Adrenal gland (tissue), 12 donors: ENCODE data around the gene RTL10. TPM values are rescaled to one million over a fixed set of nuclear protein-coding genes. Genes with fewer than 3 reads are reported as not detected.

Experiments used
- DNase-seq, 7 donors: peaks; one replicate each; pipeline ENCODE4 v3.0.0-alpha.2; 2019 to 2020
- H3K27ac ChIP-seq, 5 donors: fragments of 200-600 bp; sonication (generic) in 4 of 5; 1 replicate in 3 of 5; 2 replicates in 2 of 5; pipeline versions ENCODE4 v1.5.1 to v1.8.0; 2016 to 2020; ENCODE audit warnings: mild to moderate bottlenecking in 1 of 5
- H3K27me3 ChIP-seq: fragments of 200-600 bp; 2 replicates; pipeline ENCODE4 v1.8.0; 2021
- H3K36me3 ChIP-seq, 2 donors: fragments of 200-600 bp; replicated peaks in 1 of 2; 1 replicate in 1 of 2; 2 replicates in 1 of 2; pipeline versions ENCODE4 v1.5.1 to v1.8.0; 2018 to 2022
- H3K4me1 ChIP-seq, 2 donors: fragments of 200-600 bp; replicated peaks in 1 of 2; 1 replicate in 1 of 2; 2 replicates in 1 of 2; pipeline versions ENCODE4 v1.5.1 to v1.8.0; 2018 to 2021
- H3K4me3 ChIP-seq, 4 donors: fragments of 200-600 bp; sonication (generic) in 3 of 4; one replicate each; pipeline ENCODE4 v1.5.1; 2016 to 2018
- H3K9me3 ChIP-seq, 3 donors: fragments of 200-600 bp; sonication (generic) in 1 of 3; replicated peaks in 1 of 3; 1 replicate in 2 of 3; 2 replicates in 1 of 3; pipeline versions ENCODE4 v1.5.1 to v1.8.0; 2016 to 2021
- CTCF ChIP-seq, 6 experiments: fragments of 450-650 bp in 4 of 6; fragments of 200-600 bp in 2 of 6; sonication (generic) in 1 of 6; IDR thresholded peaks; 1 replicate in 5 of 6; 2 replicates in 1 of 6; pipeline versions ENCODE4 v1.5.1 to v1.8.0; 2016 to 2021; ENCODE audit warnings: antibody characterized with exemption in 6 of 6, mild to moderate bottlenecking in 2 of 6, moderate library complexity in 1 of 6
- POLR2A ChIP-seq, 2 donors: fragments of 450-650 bp; IDR thresholded peaks; one replicate each; pipeline ENCODE4 v1.6.1; 2017; ENCODE audit warnings: antibody characterized with exemption in 2 of 2, mild to moderate bottlenecking in 2 of 2, moderate library complexity in 1 of 2
- WGBS, 4 donors: extraction: QIAGEN DNeasy Blood & Tissue Kit in 2 of 4; methylation state at CpG; one replicate each; pipeline versions ENCODE4 v1.1.5 to v1.1.7; 2013 to 2017; 5-methylcytosine and 5-hydroxymethylcytosine counted together
- intact Hi-C, 2 donors: fragments of 100-400 bp; cut with DNase I; formaldehyde crosslinking; loops; one replicate each; pipeline versions ENCODE4 v1.14.1 to v1.15.0; 2022 to 2023
- polyA plus RNA-seq, 3 donors: library from polyadenylated mRNA; stranded (reverse); fragments of 200-250 nt in 2 of 3; fragments of 350-450 nt in 1 of 3; fragmentation: Illumina TruSeq in 1 of 3; extraction: RNeasy Lipid Tissue Mini Kit (QIAGEN cat#74804) in 1 of 3; gene quantifications; one replicate each; pipeline ENCODE4 v1.2.3, GENCODE V29; 2013 to 2014
- total RNA-seq, 9 donors: library from RNA; depleted of rRNA in 4 of 9; stranded (reverse); fragments of >200 nt in 4 of 9; fragments of 120-200 nt in 1 of 9; fragmentation: NEBNext Ultra II Directional in 1 of 9; extraction: Animal tissue kit (Norgen Biotek cat#: 25700) in 1 of 9; gene quantifications; one replicate each; pipeline versions ENCODE4 v1.1.0 to v1.2.4, GENCODE V29; 2013 to 2023
- donor health status: healthy with polysubstance abuse.
- donor health status: Bipolar disorder and iron deficiency.
- donor health status: DM: yes; HTN: yes; CAD: no.
- donor health status: DM: no; HTN: no; CAD: no.
- donor health status: DM: no; HTN: no; CAD: no.
- donor health status: DM: yes; HTN: yes; CAD: no.

Gene RTL10
- total and polyA plus RNA-seq, 12 donors: 5.5 to 17.5 (median 11.7) TPM

DNA sequence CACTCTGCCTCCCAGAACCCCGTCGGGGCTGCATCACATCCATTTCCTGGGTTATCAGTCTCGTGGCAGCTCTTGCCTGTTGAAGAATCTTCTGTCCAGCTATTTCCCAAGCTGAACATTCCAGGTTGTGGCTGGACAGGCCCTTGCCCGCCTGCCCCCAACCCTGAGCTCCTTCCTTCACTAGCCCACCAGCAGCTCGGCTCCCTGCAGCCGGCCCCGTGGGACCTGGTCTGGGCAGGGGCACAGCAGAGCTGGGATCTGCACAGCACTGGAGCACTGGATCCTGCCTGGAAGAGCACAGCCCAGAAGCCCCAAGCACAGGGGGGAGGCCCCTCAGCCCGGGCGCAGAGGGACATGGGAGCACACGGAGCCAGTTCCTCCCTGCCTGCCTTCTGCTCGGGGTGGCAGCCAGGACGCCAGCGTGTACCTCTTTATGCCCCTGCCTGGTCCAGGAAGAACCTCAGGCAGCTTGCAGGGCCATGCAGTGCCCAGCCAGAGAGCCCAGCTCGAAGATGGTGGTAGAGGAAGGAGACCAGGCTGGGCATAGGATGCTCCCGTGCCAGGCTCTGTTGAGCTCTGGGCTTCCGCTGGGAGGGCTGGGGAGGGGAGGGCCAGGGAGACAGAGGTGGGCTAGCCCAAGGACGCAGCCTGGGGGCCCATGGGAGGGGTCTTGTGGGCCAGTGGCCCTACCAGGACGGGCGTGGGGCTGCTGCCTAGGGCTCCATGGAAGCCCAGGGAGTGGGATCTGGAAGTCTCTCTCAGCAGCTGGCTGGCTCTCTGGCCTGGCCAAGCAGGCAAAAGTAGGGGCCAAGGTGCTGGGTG, 16.6 kb upstream of the RTL10 start:
- peak in 6 of 7 donors; percentile 5 to 24 (median 13) for DNase-seq
- intact Hi-C loops: no loop called here
- H3K4me3 ChIP-seq: no peak overlapping the region
- WGBS, 4 donors: 75 to 84% (median 80%) methylated on average over 7 to 19 of the region's 19 CpGs
- no peaks in the 10 kb centered on the region for H3K27me3 ChIP-seq
- no peaks in the 10 kb centered on the region for H3K9me3 ChIP-seq
- no peaks in the 10 kb centered on the region for H3K36me3 ChIP-seq
- no peak for TF ChIP-seq POLR2A (IDR thresholded peaks at IDR 0.05)
- TF ChIP-seq CTCF (IDR thresholded peaks at IDR 0.05): no peak
- H3K4me1 ChIP-seq: no peaks in the 10 kb centered on the region
- H3K27ac ChIP-seq: no peak overlapping the region

DNA sequence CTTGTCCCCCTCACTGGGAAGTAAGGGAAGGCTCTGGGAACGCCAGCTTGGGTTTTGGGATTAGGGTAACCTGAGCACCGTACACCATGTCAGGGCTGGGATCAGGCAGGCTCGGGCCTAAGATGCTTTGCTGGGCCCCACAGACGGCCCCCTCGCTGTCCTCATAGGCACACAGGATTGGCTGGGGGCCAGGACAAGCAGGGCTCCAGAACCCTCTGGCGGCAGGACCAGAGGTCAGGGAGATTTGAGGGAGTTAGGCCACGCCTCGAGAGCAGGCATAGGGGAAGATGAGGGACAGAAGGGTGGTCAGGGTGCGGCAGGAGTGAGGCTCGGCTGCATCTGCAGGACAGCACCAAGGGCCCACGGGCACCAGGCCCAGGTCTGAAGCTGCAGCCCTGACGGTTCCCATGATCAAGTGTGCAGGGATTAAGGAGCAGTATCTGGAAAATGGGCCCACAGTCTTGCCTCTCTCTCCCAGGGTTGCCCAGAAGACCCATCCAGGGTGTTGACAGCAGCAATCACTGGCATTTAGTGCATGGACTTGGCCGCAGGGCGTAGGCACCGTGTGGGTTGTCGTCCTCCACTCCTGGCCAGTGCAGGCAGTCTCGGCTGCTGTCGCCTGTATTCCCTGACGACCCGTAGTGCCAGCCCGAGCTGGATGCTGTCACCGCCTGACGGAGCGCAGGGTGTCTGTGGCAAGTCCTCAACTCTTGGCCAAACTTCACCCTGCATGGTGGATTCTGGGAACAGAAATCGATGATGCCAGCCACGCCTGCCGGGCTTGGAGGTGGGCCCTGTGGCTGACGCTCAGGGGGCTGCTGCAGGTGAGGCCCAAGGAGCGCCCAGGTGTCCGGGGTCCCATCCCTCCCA, 15.7 kb upstream of the RTL10 start:
- H3K4me1 ChIP-seq: no peaks in the 10 kb centered on the region
- intact Hi-C loops: no loop called here
- no peaks in the 10 kb centered on the region for H3K36me3 ChIP-seq
- H3K27ac ChIP-seq: no peak overlapping the region
- no peaks in the 10 kb centered on the region for H3K9me3 ChIP-seq
- TF ChIP-seq POLR2A (IDR thresholded peaks at IDR 0.05): no peak
- peak in 5 of 7 donors; percentile 5 to 43 (median 10) for DNase-seq
- H3K27me3 ChIP-seq: no peaks in the 10 kb centered on the region
- no peak overlapping the region for H3K4me3 ChIP-seq
- 87 to 92% (median 90%) methylated on average over 20 to 30 of the region's 30 CpGs for WGBS, 4 donors

- peak in 5 of 7 donors; percentile 3 to 35 (median 10) for DNase-seq
- no peak overlapping the region for H3K4me3 ChIP-seq
- 88 to 98% (median 91%) methylated on average over 7 to 12 of the region's 12 CpGs for WGBS, 4 donors
- H3K9me3 ChIP-seq: no peaks in the 10 kb centered on the region
- intact Hi-C loops: no loop called here
- H3K27ac ChIP-seq: no peak overlapping the region
- H3K4me1 ChIP-seq: no peaks in the 10 kb centered on the region
- no peaks in the 10 kb centered on the region for H3K27me3 ChIP-seq
- no peaks in the 10 kb centered on the region for H3K36me3 ChIP-seq
- no peak for TF ChIP-seq CTCF (IDR thresholded peaks at IDR 0.05)
- no peak for TF ChIP-seq POLR2A (IDR thresholded peaks at IDR 0.05)
Measured at GRCh38 chr22:19869497-19870152, 15.0 kb upstream of the RTL10 start.

DNA sequence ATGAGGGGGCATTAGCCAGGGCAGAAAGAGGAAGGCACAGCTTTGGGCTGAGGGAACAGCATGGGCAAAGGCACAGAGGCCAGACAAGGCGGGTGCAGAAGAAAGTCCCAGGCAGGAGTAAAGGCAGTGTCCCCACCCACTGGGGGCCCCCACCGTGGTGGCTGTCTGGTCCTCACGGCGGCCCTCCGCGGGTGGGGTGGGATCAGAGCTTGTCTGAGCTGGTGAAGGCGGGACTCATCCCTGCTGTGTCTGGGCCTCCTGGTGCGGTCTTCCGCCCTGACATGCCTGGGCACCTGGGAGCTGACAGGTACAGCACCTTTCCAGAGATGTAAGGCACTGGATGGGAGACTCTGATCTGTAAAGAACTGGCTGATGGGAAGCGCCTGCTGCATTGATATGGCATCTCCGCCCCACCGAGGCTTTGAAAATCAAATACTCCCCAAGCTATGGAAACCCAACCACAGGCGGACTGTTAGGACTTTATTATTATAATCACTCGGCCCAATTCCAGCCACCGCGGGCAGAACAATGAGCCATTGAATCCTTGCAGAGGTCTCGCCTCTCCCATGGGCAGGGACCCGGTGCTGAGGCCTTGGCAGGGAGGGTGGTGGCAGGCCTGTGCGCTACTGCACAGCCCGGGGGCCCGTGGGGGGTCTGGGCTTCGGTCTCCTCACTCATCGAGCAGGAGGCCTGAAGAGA, 14.2 kb upstream of the RTL10 start:
- no peaks in the 10 kb centered on the region for H3K36me3 ChIP-seq
- H3K27ac ChIP-seq: no peak overlapping the region
- no peaks in the 10 kb centered on the region for H3K4me1 ChIP-seq
- WGBS, 4 donors: 81 to 90% (median 88%) methylated on average over 13 to 23 of the region's 23 CpGs
- TF ChIP-seq POLR2A (IDR thresholded peaks at IDR 0.05): no peak
- no peak for TF ChIP-seq CTCF (IDR thresholded peaks at IDR 0.05)
- intact Hi-C loops: no loop called here
- no peaks in the 10 kb centered on the region for H3K27me3 ChIP-seq
- H3K9me3 ChIP-seq: no peaks in the 10 kb centered on the region
- no peak overlapping the region for H3K4me3 ChIP-seq
- peak in 6 of 7 donors; percentile 2 to 44 (median 12) for DNase-seq
